Hematopoietic multipotent progenitor cell treated with erythropoietin and hydrocortisone succinate and interleukin-3 and kit ligand, for 17 days (in vitro differentiated cells): Measurements from ENCODE around the gene SLC27A4.

Experiments
- DNase-seq: peaks from one replicate; pipeline ENCODE4 v3.0.0-alpha.2; 2015; ENCODE audit warnings: low spot score

SLC27A4 gene

GRCh38 chr9:128391956-128392301 is 51.6 kb downstream of the SLC27A4 start:
- DNase-seq, result no peak

GRCh38 chr9:128392302-128393144 is 52.2 kb downstream of the SLC27A4 start:
- DNase-seq, result no peak

- no peak for DNase-seq
Measured at GRCh38 chr9:128393145-128393775, 52.9 kb downstream of the SLC27A4 start.

- DNase-seq, result no peak
Measured at GRCh38 chr9:128393970-128394369, 53.6 kb downstream of the SLC27A4 start.

GRCh38 chr9:128394379-128395168 is 54.2 kb downstream of the SLC27A4 start:
- no peak for DNase-seq

- DNase-seq, result no peak
Measured at GRCh38 chr9:128396970-128397613, 56.8 kb downstream of the SLC27A4 start.

GRCh38 chr9:128397831-128398230 is 57.5 kb downstream of the SLC27A4 start:
- no peak for DNase-seq

- DNase-seq, result no peak
Measured at GRCh38 chr9:128399861-128400260, 59.5 kb downstream of the SLC27A4 start.

GRCh38 chr9:128404560-128404959 is 64.2 kb downstream of the SLC27A4 start:
- DNase-seq, result no peak

- DNase-seq, result no peak
Measured at GRCh38 chr9:128405077-128405779, 64.9 kb downstream of the SLC27A4 start.

GRCh38 chr9:128405780-128406171 is 65.4 kb downstream of the SLC27A4 start:
- no peak for DNase-seq

- no peak for DNase-seq
Measured at GRCh38 chr9:128406848-128407391, 66.6 kb downstream of the SLC27A4 start.

- no peak for DNase-seq
Measured at GRCh38 chr9:128408963-128409431, 68.7 kb downstream of the SLC27A4 start.

- no peak for DNase-seq
Measured at GRCh38 chr9:128409450-128409849, 69.1 kb downstream of the SLC27A4 start.

- DNase-seq, result no peak
Measured at GRCh38 chr9:128409978-128410377, 69.7 kb downstream of the SLC27A4 start.
